Measurements from ENCODE around the gene ADGRG1.

DNA sequence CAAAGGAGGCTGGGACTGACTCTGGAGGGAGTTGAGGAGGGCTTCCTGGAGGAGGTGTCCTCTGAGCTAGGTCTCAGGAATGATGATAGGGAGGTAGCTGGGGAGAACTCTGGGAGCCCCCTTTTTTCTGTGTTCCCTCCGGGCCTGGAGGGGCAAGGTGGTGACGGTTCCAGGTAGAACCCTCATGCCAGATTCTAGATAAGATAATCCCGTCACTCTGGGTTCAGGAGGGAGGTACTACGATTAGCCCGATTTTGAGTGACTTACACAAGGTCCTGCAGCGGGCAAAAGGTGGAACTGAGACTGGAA, 21.0 kb downstream of the ADGRG1 start:
- TF ChIP-seq, protein P1, sequence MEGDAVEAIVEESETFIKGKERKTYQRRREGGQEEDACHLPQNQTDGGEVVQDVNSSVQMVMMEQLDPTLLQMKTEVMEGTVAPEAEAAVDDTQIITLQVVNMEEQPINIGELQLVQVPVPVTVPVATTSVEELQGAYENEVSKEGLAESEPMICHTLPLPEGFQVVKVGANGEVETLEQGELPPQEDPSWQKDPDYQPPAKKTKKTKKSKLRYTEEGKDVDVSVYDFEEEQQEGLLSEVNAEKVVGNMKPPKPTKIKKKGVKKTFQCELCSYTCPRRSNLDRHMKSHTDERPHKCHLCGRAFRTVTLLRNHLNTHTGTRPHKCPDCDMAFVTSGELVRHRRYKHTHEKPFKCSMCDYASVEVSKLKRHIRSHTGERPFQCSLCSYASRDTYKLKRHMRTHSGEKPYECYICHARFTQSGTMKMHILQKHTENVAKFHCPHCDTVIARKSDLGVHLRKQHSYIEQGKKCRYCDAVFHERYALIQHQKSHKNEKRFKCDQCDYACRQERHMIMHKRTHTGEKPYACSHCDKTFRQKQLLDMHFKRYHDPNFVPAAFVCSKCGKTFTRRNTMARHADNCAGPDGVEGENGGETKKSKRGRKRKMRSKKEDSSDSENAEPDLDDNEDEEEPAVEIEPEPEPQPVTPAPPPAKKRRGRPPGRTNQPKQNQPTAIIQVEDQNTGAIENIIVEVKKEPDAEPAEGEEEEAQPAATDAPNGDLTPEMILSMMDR (IDR thresholded peaks at IDR 0.05; ENCODE audit: insufficient read depth, low read depth, low read length), result no peak
- TF ChIP-seq EZH2 (IDR thresholded peaks at IDR 0.05; ENCODE audit: insufficient read depth, low read length), result no peak
